HepG2 (cell line): ENCODE results near the gene NRN1L. TPM values are rescaled to one million over a fixed set of nuclear protein-coding genes. Genes with fewer than 3 reads are reported as not detected.

Source experiments
- ARID2 ChIP-seq: sonication (generic); formaldehyde crosslinking; IDR thresholded peaks from 2 replicates; pipeline ENCODE4 v1.8.1; 2022; ENCODE audit warnings: mild to moderate bottlenecking, missing genetic modification reagents, borderline replicate concordance
- ARNT ChIP-seq: fragments of 450-650 bp; IDR thresholded peaks from 2 replicates; pipeline ENCODE4 v1.6.1; 2017
- ATM ChIP-seq: fragments of 450-650 bp; IDR thresholded peaks from 2 replicates; pipeline ENCODE4 v1.7.1; 2017; ENCODE audit warnings: mild to moderate bottlenecking, borderline replicate concordance
- GPBP1L1 ChIP-seq: sonication (generic); formaldehyde crosslinking; IDR thresholded peaks from 2 replicates; pipeline ENCODE4 v1.5.0; 2020; ENCODE audit warnings: mild to moderate bottlenecking, missing genetic modification reagents
- HNRNPH1 ChIP-seq: fragments of 200-400 bp; formaldehyde crosslinking; optimal IDR thresholded peaks from 2 replicates; pipeline ENCODE3; 2017; ENCODE audit warnings: mild to moderate bottlenecking, low read depth, low read length
- MEIS2 ChIP-seq: sonication (generic); formaldehyde crosslinking; IDR thresholded peaks from 2 replicates; pipeline ENCODE4 v1.9.0; 2021; ENCODE audit warnings: mild to moderate bottlenecking, missing genetic modification reagents
- MTA1 ChIP-seq: sonication (generic); formaldehyde crosslinking; IDR thresholded peaks from 2 replicates; pipeline ENCODE4 v1.4.0; 2020; ENCODE audit warnings: missing genetic modification reagents, mild to moderate bottlenecking, borderline replicate concordance
- MZF1 ChIP-seq: sonication (generic); formaldehyde crosslinking; IDR thresholded peaks from 2 replicates; pipeline ENCODE4 v1.8.1; 2023; ENCODE audit warnings: mild to moderate bottlenecking, missing genetic modification reagents, borderline replicate concordance
- PTBP1 ChIP-seq: fragments of 200-400 bp; formaldehyde crosslinking; IDR thresholded peaks from 2 replicates; pipeline ENCODE4 v1.6.1; 2018; ENCODE audit warnings: low read length, low read depth; ENCODE audit not compliant: poor library complexity, severe bottlenecking
- RXRB ChIP-seq: IDR thresholded peaks from 2 replicates; pipeline ENCODE4 v1.6.1; 2016; ENCODE audit warnings: borderline replicate concordance, missing genetic modification reagents, missing compliant biosample characterization
- SCMH1 ChIP-seq: sonication (generic); formaldehyde crosslinking; IDR thresholded peaks from 2 replicates; pipeline ENCODE4 v1.9.0; 2021; ENCODE audit warnings: missing genetic modification reagents, mild to moderate bottlenecking, borderline replicate concordance
- SPEN ChIP-seq: sonication (generic); formaldehyde crosslinking; IDR thresholded peaks from 2 replicates; pipeline ENCODE4 v1.5.1; 2020; ENCODE audit warnings: low read depth, mild to moderate bottlenecking, missing genetic modification reagents
- THAP8 ChIP-seq: sonication (generic); formaldehyde crosslinking; IDR thresholded peaks from 2 replicates; pipeline ENCODE4 v1.5.1; 2020; ENCODE audit warnings: missing genetic modification reagents, mild to moderate bottlenecking, borderline replicate concordance
- TRIM24 ChIP-seq: sonication (generic); formaldehyde crosslinking; IDR thresholded peaks from 2 replicates; pipeline ENCODE4 v1.8.0; 2022; ENCODE audit warnings: mild to moderate bottlenecking, missing genetic modification reagents
- ZMYM3 ChIP-seq: sonication (generic); formaldehyde crosslinking; IDR thresholded peaks from 2 replicates; pipeline ENCODE4 v1.5.1; 2020; ENCODE audit warnings: mild to moderate bottlenecking, missing genetic modification reagents
- ZNF207 ChIP-seq: fragments of 450-650 bp; IDR thresholded peaks from 2 replicates; pipeline ENCODE4 v1.6.1; 2016; ENCODE audit warnings: antibody characterized with exemption, borderline replicate concordance
- ZNF724P ChIP-seq: sonication (generic); formaldehyde crosslinking; IDR thresholded peaks from 2 replicates; pipeline ENCODE4 v1.8.0; 2022; ENCODE audit warnings: missing genetic modification reagents, borderline replicate concordance
- ZNF747 ChIP-seq: sonication (generic); formaldehyde crosslinking; IDR thresholded peaks from 2 replicates; pipeline ENCODE4 v1.8.1; 2023; ENCODE audit warnings: missing genetic modification reagents, mild to moderate bottlenecking, borderline replicate concordance
- ZNF772 ChIP-seq: sonication (generic); formaldehyde crosslinking; IDR thresholded peaks from 2 replicates; pipeline ENCODE4 v1.5.0; 2020; ENCODE audit warnings: mild to moderate bottlenecking, missing genetic modification reagents
- polyA plus RNA-seq, 8 experiments: library from polyadenylated mRNA; depleted of rRNA in 3 of 8; stranded (reverse) in 7 of 8; unstranded in 1 of 8; fragments of >200 nt; fragmentation: Illumina TruSeq in 4 of 8; extraction: Trizol in 4 of 8; gene quantifications; 2 replicates each; pipeline versions ENCODE4 v1.2.1 to v1.2.3, GENCODE V29; 2011 to 2016; ENCODE audit warnings: low read depth in 4 of 8, missing spikeins in 1 of 8, mixed read lengths in 1 of 8; ENCODE audit not compliant: insufficient read depth in 1 of 8
- total RNA-seq, 5 experiments: library from RNA; depleted of rRNA; stranded (reverse); fragments of >200 nt; fragmentation: Illumina TruSeq; extraction: Trizol; gene quantifications; 2 replicates each; pipeline ENCODE4 v1.2.3, GENCODE V29; 2016; ENCODE audit warnings: low read depth in 1 of 5
- TF ChIP-seq, protein P1 (sequence below): sonication (generic); formaldehyde crosslinking; IDR thresholded peaks from 2 replicates; pipeline ENCODE4 v1.4.0; 2020; ENCODE audit warnings: low read depth, mild to moderate bottlenecking, missing genetic modification reagents
- TF ChIP-seq, protein P2 (sequence below): sonication (generic); formaldehyde crosslinking; conservative IDR thresholded peaks from 2 replicates; pipeline ENCODE4 v1.8.0; 2022; ENCODE audit warnings: mild to moderate bottlenecking, moderate library complexity, missing genetic modification reagents
- TF ChIP-seq, protein P3 (sequence below): IDR thresholded peaks from 2 replicates; pipeline ENCODE4 v1.6.1; 2016; ENCODE audit warnings: missing biosample characterization, missing genetic modification reagents, low read depth

The NRN1L gene
- total and polyA plus RNA-seq, 2 of the 13 experiments (the other 11 are each of a cell fraction or from before 2014, with no cell fraction given) = 0.53 to 1.2 TPM

DNA sequence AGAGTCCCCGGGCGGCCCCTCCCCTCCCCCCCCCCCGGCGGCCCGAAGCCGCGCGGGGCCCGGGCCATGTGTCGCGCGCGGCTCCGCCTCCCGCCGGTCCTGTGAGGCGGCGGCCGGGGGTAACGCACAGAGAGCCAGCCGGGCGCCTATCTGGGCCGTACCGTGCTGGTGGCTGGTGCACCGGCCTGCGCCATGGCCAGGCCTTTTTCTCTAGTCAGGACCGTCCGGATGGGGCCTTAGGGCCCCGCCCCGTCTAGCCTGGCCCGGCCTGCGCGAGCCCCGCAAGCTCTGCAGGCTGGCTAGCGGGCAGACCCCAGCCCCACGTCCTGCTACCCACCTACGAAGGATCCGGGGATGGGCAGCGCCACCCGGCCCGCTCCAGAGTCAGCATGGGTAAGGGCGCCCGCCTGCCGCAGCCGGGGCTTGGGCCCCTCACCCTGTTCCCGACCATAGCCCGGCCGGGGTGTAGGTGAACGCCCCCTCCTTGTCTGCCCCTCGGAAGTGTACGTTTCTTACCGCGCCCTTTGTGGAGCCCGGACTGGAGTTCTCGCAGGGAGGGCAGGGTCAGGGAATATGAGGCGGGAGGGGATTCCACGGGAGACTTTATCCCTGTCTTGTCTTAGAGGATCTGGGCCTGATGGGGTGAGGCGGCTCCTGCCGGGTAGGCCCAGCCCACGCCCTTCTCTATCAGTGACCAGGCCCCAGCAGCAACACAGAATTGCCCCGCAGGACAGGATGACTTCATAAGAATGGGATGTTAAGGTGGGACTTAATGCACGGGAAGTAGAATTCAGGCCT is 37.4 kb upstream of the NRN1L start, which contains the start of gene CENPT (continued):
- TF ChIP-seq MZF1 (CRISPR knock-in tag) = 0 out of 2 replicates have a peak, but pooled peaks have one; percentile 37
- TF ChIP-seq RXRB (CRISPR knock-in tag) = no peak
- TF ChIP-seq TRIM24 (CRISPR knock-in tag) = no peak
- TF ChIP-seq, protein P1, sequence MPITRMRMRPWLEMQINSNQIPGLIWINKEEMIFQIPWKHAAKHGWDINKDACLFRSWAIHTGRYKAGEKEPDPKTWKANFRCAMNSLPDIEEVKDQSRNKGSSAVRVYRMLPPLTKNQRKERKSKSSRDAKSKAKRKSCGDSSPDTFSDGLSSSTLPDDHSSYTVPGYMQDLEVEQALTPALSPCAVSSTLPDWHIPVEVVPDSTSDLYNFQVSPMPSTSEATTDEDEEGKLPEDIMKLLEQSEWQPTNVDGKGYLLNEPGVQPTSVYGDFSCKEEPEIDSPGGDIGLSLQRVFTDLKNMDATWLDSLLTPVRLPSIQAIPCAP (CRISPR knock-in tag) = no peak
- TF ChIP-seq SCMH1 = no peak
- TF ChIP-seq MEIS2 (CRISPR knock-in tag) = peak; percentile 10; the same call in 1 of the 2 replicates
- peak; percentile 75 for TF ChIP-seq PTBP1
- no peak for TF ChIP-seq HNRNPH1
- no peak for TF ChIP-seq ZNF724P (CRISPR knock-in tag)
- TF ChIP-seq ZNF747 (CRISPR knock-in tag) = no peak
- no peak for TF ChIP-seq SPEN (CRISPR knock-in tag)
- no peak for TF ChIP-seq GPBP1L1
- TF ChIP-seq, protein P2, sequence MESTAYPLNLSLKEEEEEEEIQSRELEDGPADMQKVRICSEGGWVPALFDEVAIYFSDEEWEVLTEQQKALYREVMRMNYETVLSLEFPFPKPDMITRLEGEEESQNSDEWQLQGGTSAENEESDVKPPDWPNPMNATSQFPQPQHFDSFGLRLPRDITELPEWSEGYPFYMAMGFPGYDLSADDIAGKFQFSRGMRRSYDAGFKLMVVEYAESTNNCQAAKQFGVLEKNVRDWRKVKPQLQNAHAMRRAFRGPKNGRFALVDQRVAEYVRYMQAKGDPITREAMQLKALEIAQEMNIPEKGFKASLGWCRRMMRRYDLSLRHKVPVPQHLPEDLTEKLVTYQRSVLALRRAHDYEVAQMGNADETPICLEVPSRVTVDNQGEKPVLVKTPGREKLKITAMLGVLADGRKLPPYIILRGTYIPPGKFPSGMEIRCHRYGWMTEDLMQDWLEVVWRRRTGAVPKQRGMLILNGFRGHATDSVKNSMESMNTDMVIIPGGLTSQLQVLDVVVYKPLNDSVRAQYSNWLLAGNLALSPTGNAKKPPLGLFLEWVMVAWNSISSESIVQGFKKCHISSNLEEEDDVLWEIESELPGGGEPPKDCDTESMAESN (CRISPR knock-in tag) = 0 out of 2 replicates have a peak, but pooled peaks have one; percentile 2
- no peak; the same call in 1 of the 2 replicates for TF ChIP-seq ZNF772 (CRISPR knock-in tag)
- TF ChIP-seq MTA1 = no peak
- TF ChIP-seq THAP8 = no peak
- TF ChIP-seq ATM = no peak
- TF ChIP-seq ARNT = no peak
- TF ChIP-seq ZNF207 = no peak
- no peak for TF ChIP-seq ARID2 (CRISPR knock-in tag)
- TF ChIP-seq, protein P3, sequence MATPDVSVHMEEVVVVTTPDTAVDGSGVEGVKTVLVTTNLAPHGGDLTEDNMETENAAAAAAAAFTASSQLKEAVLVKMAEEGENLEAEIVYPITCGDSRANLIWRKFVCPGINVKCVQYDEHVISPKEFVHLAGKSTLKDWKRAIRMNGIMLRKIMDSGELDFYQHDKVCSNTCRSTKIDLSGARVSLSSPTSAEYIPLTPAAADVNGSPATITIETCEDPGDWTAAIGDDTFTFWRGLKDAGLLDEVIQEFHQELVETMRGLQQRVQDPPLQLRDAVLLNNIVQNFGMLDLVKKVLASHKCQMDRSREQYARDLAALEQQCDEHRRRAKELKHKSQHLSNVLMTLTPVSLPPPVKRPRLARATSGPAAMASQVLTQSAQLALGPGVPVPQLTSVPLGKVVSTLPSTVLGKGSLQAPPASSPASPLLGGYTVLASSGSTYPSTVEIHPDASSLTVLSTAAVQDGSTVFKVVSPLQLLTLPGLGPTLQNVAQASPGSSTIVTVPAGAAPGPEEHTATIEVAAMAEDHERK (CRISPR knock-in tag) = no peak
- TF ChIP-seq ZMYM3 (CRISPR knock-in tag) = peak; percentile 37; the same call in 1 of the 2 replicates
